Measurements from ENCODE around the gene HPDL.

Gene HPDL

GRCh38 chr1:45373573-45373972 is 46.9 kb downstream of the HPDL start:
- H3K36me3 ChIP-seq (ENCODE audit: control insufficient read depth in 2 of 2, insufficient read depth in 2 of 2, low read length in 2 of 2): no peaks in the 10 kb centered on the region
- no peak overlapping the region for H3K9ac ChIP-seq (ENCODE audit: low read depth in 1 of 2, low read length in 2 of 2)
- no peak overlapping the region for H3K4me3 ChIP-seq (ENCODE audit: low read length in 2 of 2)
- H3K27ac ChIP-seq (ENCODE audit: low read depth in 2 of 2, low read length in 2 of 2): no peak overlapping the region
- no peaks in the 10 kb centered on the region for H3K27me3 ChIP-seq (ENCODE audit: control insufficient read depth in 2 of 2, insufficient read depth in 2 of 2, low read length in 2 of 2)
- H3K9me3 ChIP-seq (ENCODE audit: control insufficient read depth in 2 of 2, low read length in 2 of 2): no peaks in the 10 kb centered on the region
- H3K4me1 ChIP-seq (ENCODE audit: control insufficient read depth in 2 of 2, insufficient read depth in 2 of 2, low read length in 2 of 2): no peaks in the 10 kb centered on the region

- no peaks in the 10 kb centered on the region for H3K4me1 ChIP-seq (ENCODE audit: control insufficient read depth in 2 of 2, insufficient read depth in 2 of 2, low read length in 2 of 2)
- no peaks in the 10 kb centered on the region for H3K9me3 ChIP-seq (ENCODE audit: control insufficient read depth in 2 of 2, low read length in 2 of 2)
- H3K27me3 ChIP-seq (ENCODE audit: control insufficient read depth in 2 of 2, insufficient read depth in 2 of 2, low read length in 2 of 2): no peaks in the 10 kb centered on the region
- no peak overlapping the region for H3K27ac ChIP-seq (ENCODE audit: low read depth in 2 of 2, low read length in 2 of 2)
- no peak overlapping the region for H3K4me3 ChIP-seq (ENCODE audit: low read length in 2 of 2)
- H3K9ac ChIP-seq (ENCODE audit: low read depth in 1 of 2, low read length in 2 of 2): no peak overlapping the region
- no peaks in the 10 kb centered on the region for H3K36me3 ChIP-seq (ENCODE audit: control insufficient read depth in 2 of 2, insufficient read depth in 2 of 2, low read length in 2 of 2)
Observed at GRCh38 chr1:45375104-45376090, 48.7 kb downstream of the HPDL start.

DNA sequence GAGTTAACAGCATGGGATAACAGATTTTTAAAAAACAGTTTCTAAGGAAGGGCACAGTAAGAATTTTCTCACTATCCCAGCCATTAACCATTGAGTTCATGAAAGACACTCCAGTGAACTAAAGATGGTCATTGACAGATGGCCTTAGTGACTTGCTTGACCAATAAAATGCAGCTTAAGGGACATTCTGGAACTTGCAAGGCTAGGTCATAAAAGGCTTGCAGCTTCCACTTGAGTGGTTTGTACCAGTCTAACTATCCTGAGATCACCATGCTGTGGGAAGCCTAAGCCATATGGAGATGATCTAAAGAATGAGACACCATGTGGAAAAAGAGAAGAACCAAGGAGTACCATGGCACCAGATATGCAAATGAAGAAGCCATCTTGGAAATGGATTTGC is 51.5 kb downstream of the HPDL start:
- Histone ChIP-seq H3K9ac (ENCODE audit: low read depth in 1 of 2, low read length in 2 of 2) (no peak overlapping the region), H3K4me1 (ENCODE audit: control insufficient read depth in 2 of 2, insufficient read depth in 2 of 2, low read length in 2 of 2) (no peaks in the 10 kb centered on the region), H3K27ac (ENCODE audit: low read depth in 2 of 2, low read length in 2 of 2) (no peak overlapping the region), H3K9me3 (ENCODE audit: control insufficient read depth in 2 of 2, low read length in 2 of 2) (no peaks in the 10 kb centered on the region), H3K27me3 (ENCODE audit: control insufficient read depth in 2 of 2, insufficient read depth in 2 of 2, low read length in 2 of 2) (no peaks in the 10 kb centered on the region), H3K4me3 (ENCODE audit: low read length in 2 of 2) (no peak overlapping the region), H3K36me3 (ENCODE audit: control insufficient read depth in 2 of 2, insufficient read depth in 2 of 2, low read length in 2 of 2) (no peaks in the 10 kb centered on the region)
